ENCODE results near the gene CRHBP. TPM values are rescaled to one million over a fixed set of nuclear protein-coding genes. Genes with fewer than 3 reads are reported as not detected.
"Not testable (repeated sequence)": the region's sequence is repeated elsewhere in the genome, so short reads cannot be mapped to it uniquely, and the experiment has no call there.

CRHBP gene, protein sequence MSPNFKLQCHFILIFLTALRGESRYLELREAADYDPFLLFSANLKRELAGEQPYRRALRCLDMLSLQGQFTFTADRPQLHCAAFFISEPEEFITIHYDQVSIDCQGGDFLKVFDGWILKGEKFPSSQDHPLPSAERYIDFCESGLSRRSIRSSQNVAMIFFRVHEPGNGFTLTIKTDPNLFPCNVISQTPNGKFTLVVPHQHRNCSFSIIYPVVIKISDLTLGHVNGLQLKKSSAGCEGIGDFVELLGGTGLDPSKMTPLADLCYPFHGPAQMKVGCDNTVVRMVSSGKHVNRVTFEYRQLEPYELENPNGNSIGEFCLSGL
- polyA plus RNA-seq (2013, experiment 1 of 2) = 0.06 TPM
- polyA plus RNA-seq (2013, experiment 2 of 2) = 0.07 TPM

DNA sequence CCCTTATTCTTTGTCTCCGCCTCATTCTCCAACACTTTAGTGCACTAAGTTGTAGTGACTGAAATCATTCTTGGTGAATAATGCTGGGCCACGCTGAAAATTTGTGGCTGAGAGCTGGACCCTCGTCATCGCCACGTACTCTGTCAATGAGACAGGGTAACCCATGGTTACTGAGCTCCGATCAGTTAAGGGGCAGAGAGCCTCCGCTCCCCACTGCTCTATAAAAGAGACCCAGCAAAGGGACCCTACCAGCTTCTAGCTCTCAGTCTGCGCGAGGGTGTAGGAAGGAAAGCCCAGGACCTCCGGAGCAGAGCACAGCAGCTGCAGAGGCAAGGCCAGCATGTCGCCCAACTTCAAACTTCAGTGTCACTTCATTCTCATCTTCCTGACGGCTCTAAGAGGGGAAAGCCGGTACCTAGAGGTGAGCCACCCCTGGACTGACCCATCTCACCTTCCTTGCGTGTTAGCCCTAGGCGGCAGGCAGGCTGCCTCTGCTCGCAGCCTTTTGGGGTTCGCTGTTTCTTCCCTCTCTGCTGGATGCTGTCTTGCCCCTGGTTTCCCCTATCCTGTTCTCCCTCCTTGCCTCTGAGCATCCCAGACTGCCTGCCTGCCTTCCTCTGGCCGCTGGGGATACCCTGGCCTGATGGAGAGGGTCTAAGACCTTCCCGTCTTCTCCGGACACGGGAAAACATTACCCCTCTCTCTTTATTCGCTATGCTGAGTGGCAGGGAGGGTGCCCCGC, at the start of gene CRHBP:
TSS of gene CRHBP (plus strand) at position 251 of the 742 bp plus-strand sequence. CDS start at position 341, 90 bp downstream.
- Histone ChIP-seq H3K27me3 (ENCODE audit: control insufficient read depth in 3 of 3, insufficient read depth in 3 of 3, low read depth in 1 of 3, low read length in 3 of 3) (peaks cover 12 to 76% (median 43%) of the 10 kb centered on the region in 3 experiments), H2AK5ac (ENCODE audit: low read depth, low read length) (no peak within 1 kb of the TSS), H3K4ac (ENCODE audit: low read length) (no peak within 1 kb of the TSS), H3K4me1 (ENCODE audit: control insufficient read depth in 2 of 2, insufficient read depth in 1 of 2, low read depth in 1 of 2, low read length in 2 of 2) (peaks cover 0 to 7% of the 10 kb centered on the region in 2 donors), H3K14ac (ENCODE audit: low read length) (no peak within 1 kb of the TSS), H3K4me2 (ENCODE audit: insufficient read depth, low read length, poor library complexity, severe bottlenecking) (peak within 1 kb of the TSS; percentile 91), H3K18ac (ENCODE audit: low read length) (peak within 1 kb of the TSS; percentile 51), H4K91ac (ENCODE audit: low read depth, low read length, poor library complexity) (no peak within 1 kb of the TSS), H2BK120ac (ENCODE audit: low read depth, low read length) (no peak within 1 kb of the TSS), H3K9me3 (replicated peaks in 1 of 2; ENCODE audit: control insufficient read depth in 2 of 2, insufficient read depth in 1 of 2, low read depth in 1 of 2, low read length in 2 of 2) (no peaks in the 10 kb centered on the region), H4K8ac (ENCODE audit: low read depth, low read length) (no peak within 1 kb of the TSS), H3K79me1 (ENCODE audit: low read depth, low read length) (no peaks in the 10 kb centered on the region), H2BK5ac (ENCODE audit: low read length) (peak within 1 kb of the TSS; percentile 31), H3K9ac (ENCODE audit: low read depth, low read length, poor library complexity) (peak within 1 kb of the TSS; percentile 78), H2AFZ (ENCODE audit: low read length) (peak within 1 kb of the TSS; percentile 88), H3K36me3 (replicated peaks in 1 of 2; ENCODE audit: control insufficient read depth in 2 of 2, insufficient read depth in 2 of 2, low read length in 2 of 2) (no peaks in the 10 kb centered on the region), H2BK15ac (ENCODE audit: low read length) (no peak within 1 kb of the TSS), H3K27ac (replicated peaks; ENCODE audit: low read length) (no peak within 1 kb of the TSS), H3K4me3 (ENCODE audit: low read length in 2 of 2) (peak within 1 kb of the TSS; percentile 24 to 76), H2BK12ac (ENCODE audit: low read length) (no peak within 1 kb of the TSS), H3K23ac (ENCODE audit: low read depth, low read length, poor library complexity) (peak within 1 kb of the TSS; percentile 34)
- DNase-seq (ENCODE audit: low spot score) = no peak
- no CpG with 5 or more reads among the region's 23 CpGs for WGBS, 2 donors (ENCODE audit: extremely low coverage in 2 of 2, insufficient read length in 2 of 2, insufficient replicate concordance in 1 of 2)

DNA sequence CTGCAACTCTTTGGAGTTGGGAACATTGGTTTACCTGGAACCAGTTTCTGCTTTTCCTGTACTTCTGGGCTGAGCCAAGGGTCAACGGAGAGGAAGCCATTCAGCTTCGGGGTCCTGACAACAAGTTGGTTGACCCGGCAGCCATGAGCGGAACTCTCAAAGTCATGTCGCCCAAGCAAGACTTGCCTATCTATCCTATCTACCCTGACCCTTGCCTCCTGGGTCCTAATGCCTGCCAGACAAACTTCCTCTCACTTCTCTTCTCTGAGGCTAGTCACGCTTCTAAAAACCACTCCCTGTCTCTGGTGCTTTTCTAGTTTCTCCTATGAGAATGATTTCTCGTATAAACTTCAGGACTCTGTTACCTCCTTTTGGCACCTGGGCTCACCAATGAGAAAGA, 44.7 kb upstream of the CRHBP start:
- H3K4me1 ChIP-seq (ENCODE audit: control insufficient read depth in 2 of 2, insufficient read depth in 1 of 2, low read depth in 1 of 2, low read length in 2 of 2) = no peaks in the 10 kb centered on the region
- no peak overlapping the region for H2AK5ac ChIP-seq (ENCODE audit: low read depth, low read length)
- no peak overlapping the region for H3K18ac ChIP-seq (ENCODE audit: low read length)
- H3K27ac ChIP-seq (replicated peaks; ENCODE audit: low read length) = no peak overlapping the region
- no peak overlapping the region for H2BK5ac ChIP-seq (ENCODE audit: low read length)
- no peak overlapping the region for H4K8ac ChIP-seq (ENCODE audit: low read depth, low read length)
- H3K79me1 ChIP-seq (ENCODE audit: low read depth, low read length) = no peaks in the 10 kb centered on the region
- WGBS, 2 donors (ENCODE audit: extremely low coverage in 2 of 2, insufficient read length in 2 of 2, insufficient replicate concordance in 1 of 2) = no CpG with 5 or more reads among the region's 7 CpGs
- no peak overlapping the region for H3K23ac ChIP-seq (ENCODE audit: low read depth, low read length, poor library complexity)
- H3K14ac ChIP-seq (ENCODE audit: low read length) = no peak overlapping the region
- no peaks in the 10 kb centered on the region for H3K9me3 ChIP-seq (replicated peaks in 1 of 2; ENCODE audit: control insufficient read depth in 2 of 2, insufficient read depth in 1 of 2, low read depth in 1 of 2, low read length in 2 of 2)
- no peak overlapping the region for H3K4me2 ChIP-seq (ENCODE audit: insufficient read depth, low read length, poor library complexity, severe bottlenecking)
- no peak overlapping the region for H2BK15ac ChIP-seq (ENCODE audit: low read length)
- no peak overlapping the region for H3K9ac ChIP-seq (ENCODE audit: low read depth, low read length, poor library complexity)
- H2BK12ac ChIP-seq (ENCODE audit: low read length) = no peak overlapping the region
- no peak overlapping the region for H3K4ac ChIP-seq (ENCODE audit: low read length)
- no peak overlapping the region for H3K4me3 ChIP-seq (ENCODE audit: low read length in 2 of 2)
- H3K27me3 ChIP-seq (ENCODE audit: control insufficient read depth in 3 of 3, insufficient read depth in 3 of 3, low read depth in 1 of 3, low read length in 3 of 3) = peaks cover 0 to 5% (median 0%) of the 10 kb centered on the region in 3 experiments
- H2BK120ac ChIP-seq (ENCODE audit: low read depth, low read length) = no peak overlapping the region
- DNase-seq (ENCODE audit: low spot score) = no peak
- no peaks in the 10 kb centered on the region for H3K36me3 ChIP-seq (replicated peaks in 1 of 2; ENCODE audit: control insufficient read depth in 2 of 2, insufficient read depth in 2 of 2, low read length in 2 of 2)
- no peak overlapping the region for H2AFZ ChIP-seq (ENCODE audit: low read length)
- H4K91ac ChIP-seq (ENCODE audit: low read depth, low read length, poor library complexity) = no peak overlapping the region

DNA sequence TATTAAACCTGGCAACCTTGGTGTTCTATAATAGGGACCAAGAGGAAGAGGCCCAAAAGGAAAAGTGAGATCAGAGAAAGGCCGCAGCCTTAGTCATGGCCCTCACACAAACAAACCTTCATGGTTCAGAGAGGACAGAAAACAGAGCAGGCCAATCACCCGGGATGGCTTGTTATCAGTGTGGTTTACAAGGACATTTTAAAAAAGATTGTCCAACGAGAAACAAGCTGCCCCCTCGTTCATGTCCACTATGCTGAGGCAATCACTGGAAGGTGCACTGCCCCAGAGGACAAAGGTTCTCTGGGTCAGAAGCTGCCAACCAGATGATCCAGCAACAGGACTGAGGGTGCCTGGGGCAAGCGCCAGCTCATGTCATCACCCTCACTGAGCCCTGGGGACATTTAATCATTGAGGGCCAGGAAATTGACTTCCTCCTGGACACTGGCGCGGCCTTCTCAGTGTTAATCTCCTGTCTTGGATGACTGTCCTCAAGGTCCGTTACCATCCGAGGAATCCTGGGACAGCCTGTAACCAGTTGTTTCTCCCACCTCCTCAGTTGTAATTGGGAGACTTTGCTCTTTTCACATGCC, 42.4 kb upstream of the CRHBP start:
- not testable (repeated sequence) for H3K4me1 ChIP-seq (ENCODE audit: control insufficient read depth in 2 of 2, insufficient read depth in 1 of 2, low read depth in 1 of 2, low read length in 2 of 2); H3K36me3 ChIP-seq (replicated peaks in 1 of 2; ENCODE audit: control insufficient read depth in 2 of 2, insufficient read depth in 2 of 2, low read length in 2 of 2); H3K4ac ChIP-seq (ENCODE audit: low read length); H2BK15ac ChIP-seq (ENCODE audit: low read length); H2AK5ac ChIP-seq (ENCODE audit: low read depth, low read length); H3K23ac ChIP-seq (ENCODE audit: low read depth, low read length, poor library complexity); H2BK120ac ChIP-seq (ENCODE audit: low read depth, low read length); H4K91ac ChIP-seq (ENCODE audit: low read depth, low read length, poor library complexity); H4K8ac ChIP-seq (ENCODE audit: low read depth, low read length); H3K27ac ChIP-seq (replicated peaks; ENCODE audit: low read length); H2BK12ac ChIP-seq (ENCODE audit: low read length); H3K27me3 ChIP-seq (ENCODE audit: control insufficient read depth in 3 of 3, insufficient read depth in 3 of 3, low read depth in 1 of 3, low read length in 3 of 3); H3K9me3 ChIP-seq (replicated peaks in 1 of 2; ENCODE audit: control insufficient read depth in 2 of 2, insufficient read depth in 1 of 2, low read depth in 1 of 2, low read length in 2 of 2); H3K9ac ChIP-seq (ENCODE audit: low read depth, low read length, poor library complexity); H2BK5ac ChIP-seq (ENCODE audit: low read length); H3K18ac ChIP-seq (ENCODE audit: low read length); DNase-seq (ENCODE audit: low spot score); H2AFZ ChIP-seq (ENCODE audit: low read length); H3K4me2 ChIP-seq (ENCODE audit: insufficient read depth, low read length, poor library complexity, severe bottlenecking); H3K79me1 ChIP-seq (ENCODE audit: low read depth, low read length); H3K14ac ChIP-seq (ENCODE audit: low read length); H3K4me3 ChIP-seq (ENCODE audit: low read length in 2 of 2)
- no CpG with 5 or more reads among the region's 9 CpGs for WGBS, 2 donors (ENCODE audit: extremely low coverage in 2 of 2, insufficient read length in 2 of 2, insufficient replicate concordance in 1 of 2)

DNA sequence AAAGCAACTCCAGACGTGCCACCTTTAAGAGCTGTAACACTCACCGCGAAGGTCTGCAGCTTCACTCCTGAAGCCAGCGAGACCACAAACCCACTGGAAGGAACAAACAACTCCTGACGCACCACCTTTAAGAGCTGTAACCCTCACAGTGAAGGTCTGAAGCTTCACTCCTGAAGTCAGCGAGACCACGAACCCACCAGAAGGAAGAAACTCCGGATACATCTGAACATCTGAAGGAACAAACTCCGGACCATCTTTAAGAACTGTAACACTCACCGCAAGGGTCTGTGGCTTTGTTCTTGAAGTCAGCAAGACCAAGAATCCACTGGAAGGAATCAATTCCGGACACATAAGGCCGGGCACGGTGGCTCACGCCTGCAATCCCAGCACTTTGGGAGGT, 38.2 kb upstream of the CRHBP start:
- H2BK12ac ChIP-seq (ENCODE audit: low read length); H3K27me3 ChIP-seq (ENCODE audit: control insufficient read depth in 3 of 3, insufficient read depth in 3 of 3, low read depth in 1 of 3, low read length in 3 of 3); H4K91ac ChIP-seq (ENCODE audit: low read depth, low read length, poor library complexity); H3K4me3 ChIP-seq (ENCODE audit: low read length in 2 of 2); H2AFZ ChIP-seq (ENCODE audit: low read length); H3K4me2 ChIP-seq (ENCODE audit: insufficient read depth, low read length, poor library complexity, severe bottlenecking); H2BK5ac ChIP-seq (ENCODE audit: low read length); H3K27ac ChIP-seq (replicated peaks; ENCODE audit: low read length); H2BK15ac ChIP-seq (ENCODE audit: low read length); H3K4me1 ChIP-seq (ENCODE audit: control insufficient read depth in 2 of 2, insufficient read depth in 1 of 2, low read depth in 1 of 2, low read length in 2 of 2); H3K36me3 ChIP-seq (replicated peaks in 1 of 2; ENCODE audit: control insufficient read depth in 2 of 2, insufficient read depth in 2 of 2, low read length in 2 of 2); H3K79me1 ChIP-seq (ENCODE audit: low read depth, low read length); H4K8ac ChIP-seq (ENCODE audit: low read depth, low read length); DNase-seq (ENCODE audit: low spot score); H3K9me3 ChIP-seq (replicated peaks in 1 of 2; ENCODE audit: control insufficient read depth in 2 of 2, insufficient read depth in 1 of 2, low read depth in 1 of 2, low read length in 2 of 2); H3K14ac ChIP-seq (ENCODE audit: low read length); H2AK5ac ChIP-seq (ENCODE audit: low read depth, low read length); H3K4ac ChIP-seq (ENCODE audit: low read length); H2BK120ac ChIP-seq (ENCODE audit: low read depth, low read length); H3K23ac ChIP-seq (ENCODE audit: low read depth, low read length, poor library complexity); H3K18ac ChIP-seq (ENCODE audit: low read length); H3K9ac ChIP-seq (ENCODE audit: low read depth, low read length, poor library complexity): not testable (repeated sequence)
- no CpG with 5 or more reads among the region's 14 CpGs for WGBS, 2 donors (ENCODE audit: extremely low coverage in 2 of 2, insufficient read length in 2 of 2, insufficient replicate concordance in 1 of 2)

All from neuronal stem cell (in vitro differentiated cells).